ENCODE results near the gene MDM1. TPM values are rescaled to one million over a fixed set of nuclear protein-coding genes. Genes with fewer than 3 reads are reported as not detected.

The MDM1 gene, protein sequence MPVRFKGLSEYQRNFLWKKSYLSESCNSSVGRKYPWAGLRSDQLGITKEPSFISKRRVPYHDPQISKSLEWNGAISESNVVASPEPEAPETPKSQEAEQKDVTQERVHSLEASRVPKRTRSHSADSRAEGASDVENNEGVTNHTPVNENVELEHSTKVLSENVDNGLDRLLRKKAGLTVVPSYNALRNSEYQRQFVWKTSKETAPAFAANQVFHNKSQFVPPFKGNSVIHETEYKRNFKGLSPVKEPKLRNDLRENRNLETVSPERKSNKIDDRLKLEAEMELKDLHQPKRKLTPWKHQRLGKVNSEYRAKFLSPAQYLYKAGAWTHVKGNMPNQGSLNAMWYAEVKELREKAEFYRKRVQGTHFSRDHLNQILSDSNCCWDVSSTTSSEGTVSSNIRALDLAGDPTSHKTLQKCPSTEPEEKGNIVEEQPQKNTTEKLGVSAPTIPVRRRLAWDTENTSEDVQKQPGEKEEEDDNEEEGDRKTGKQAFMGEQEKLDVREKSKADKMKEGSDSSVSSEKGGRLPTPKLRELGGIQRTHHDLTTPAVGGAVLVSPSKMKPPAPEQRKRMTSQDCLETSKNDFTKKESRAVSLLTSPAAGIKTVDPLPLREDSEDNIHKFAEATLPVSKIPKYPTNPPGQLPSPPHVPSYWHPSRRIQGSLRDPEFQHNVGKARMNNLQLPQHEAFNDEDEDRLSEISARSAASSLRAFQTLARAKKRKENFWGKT
- 6.2 TPM for polyA plus RNA-seq (2012; ENCODE audit: low read depth, missing spikeins)

GRCh38 chr12:68331869-68332727 lies at the start of gene MDM1:
TSS of gene MDM1 (minus strand) at chr12:68332362. CDS start at chr12:68332245, 117 bp downstream.
- TF ChIP-seq POU2F2 (IDR thresholded peaks at IDR 0.05; ENCODE audit: low read depth, low read length) = peak; percentile 14; the same call in 1 of the 2 replicates
- TF ChIP-seq SPI1 (IDR thresholded peaks at IDR 0.05; ENCODE audit: low read depth, low read length) = no peak
- peak; percentile 67 for TF ChIP-seq POLR2AphosphoS5 (IDR thresholded peaks at IDR 0.05; ENCODE audit: low read depth, low read length)
- TF ChIP-seq POLR2A (IDR thresholded peaks at IDR 0.05; ENCODE audit: low read depth, low read length) = 0 out of 2 replicates have a peak, but pooled peaks have one; percentile 40
- peak; percentile 47; the same call in 1 of the 2 replicates for TF ChIP-seq TAF1 (IDR thresholded peaks at IDR 0.05; ENCODE audit: low read depth, low read length)
- no peak for TF ChIP-seq PAX5 (IDR thresholded peaks at IDR 0.05; ENCODE audit: insufficient read depth, low read length, severe bottlenecking)
- FAIRE-seq (peak; percentile 97), DNase-seq (ENCODE audit: insufficient read length, low spot score) (peak; percentile 92)

DNA sequence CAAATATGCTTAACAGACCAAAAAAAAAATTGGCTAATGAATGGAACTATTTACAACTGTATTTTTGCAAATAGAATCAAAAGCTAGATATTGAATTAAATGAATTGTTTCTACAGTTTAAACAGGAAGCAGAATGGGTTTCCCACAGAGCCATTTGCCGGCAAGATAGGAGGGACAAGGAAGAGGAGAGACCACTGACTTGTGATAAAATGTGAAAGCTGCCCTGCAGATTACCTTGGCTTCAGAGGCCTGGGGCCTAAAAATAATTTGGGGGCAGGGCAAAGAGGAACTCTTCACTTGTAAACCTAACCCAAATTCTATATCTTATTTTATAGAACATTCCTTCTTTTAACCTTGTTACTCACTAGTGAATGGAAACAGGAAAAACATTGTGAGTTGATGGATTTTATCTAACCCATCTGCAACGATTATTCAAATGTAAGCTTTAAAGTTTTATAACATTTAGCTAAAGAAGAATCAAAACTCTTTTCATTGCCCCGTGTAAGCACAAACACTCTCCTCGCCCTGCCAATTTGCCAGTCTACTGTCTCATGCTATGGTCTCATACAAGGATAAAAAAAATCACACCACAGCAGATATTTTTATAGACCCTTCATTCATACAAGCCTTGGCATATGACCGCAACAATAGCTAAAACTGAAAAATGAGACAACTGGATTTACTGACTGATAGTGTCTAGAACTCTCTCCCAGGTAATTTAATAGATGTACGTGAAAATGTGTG lies 49.5 kb upstream of the MDM1 start:
- FAIRE-seq (no peak), DNase-seq (ENCODE audit: insufficient read length, low spot score) (no peak)
- TF ChIP-seq POLR2AphosphoS5 (IDR thresholded peaks at IDR 0.05; ENCODE audit: low read depth, low read length) = no peak
- TF ChIP-seq PAX5 (IDR thresholded peaks at IDR 0.05; ENCODE audit: insufficient read depth, low read length, severe bottlenecking) = no peak
- TF ChIP-seq POU2F2 (IDR thresholded peaks at IDR 0.05; ENCODE audit: low read depth, low read length) = no peak

DNA sequence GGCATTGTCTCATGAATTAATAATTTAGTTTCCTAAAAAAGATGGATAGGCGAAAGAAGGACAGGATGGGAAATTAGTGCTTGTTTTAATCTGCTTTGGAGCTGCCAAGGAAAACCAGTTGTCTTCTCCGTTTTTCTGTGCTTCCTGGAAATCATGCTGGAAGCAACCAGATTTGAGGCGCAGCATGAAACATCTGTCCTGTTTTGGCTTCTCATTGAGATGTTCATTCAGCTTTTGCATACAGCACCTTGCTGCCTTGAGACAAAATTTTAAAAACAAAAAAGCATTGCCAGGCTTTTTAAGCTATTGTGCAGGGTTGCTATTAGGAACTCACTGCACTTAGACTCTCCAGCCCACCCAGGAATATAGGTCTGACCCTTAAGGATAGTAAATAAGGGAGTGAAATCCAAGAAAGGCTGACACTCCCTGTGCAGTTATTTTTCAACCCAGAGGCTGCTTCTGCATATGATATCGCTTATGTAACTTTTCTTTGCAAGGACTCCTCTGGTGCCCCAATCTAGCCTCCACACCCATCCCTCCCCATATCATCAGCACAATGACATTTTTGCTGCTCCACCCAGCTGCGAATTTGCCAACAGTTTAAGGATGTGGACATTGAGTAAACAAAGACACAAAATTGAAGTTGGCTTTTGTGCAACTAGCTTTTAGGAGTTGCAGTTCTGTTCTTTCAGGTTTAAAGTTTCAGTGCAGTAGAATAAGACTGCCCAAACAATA lies 46.9 kb upstream of the MDM1 start:
- DNase-seq (ENCODE audit: insufficient read length, low spot score) (no peak), FAIRE-seq (no peak)
- TF ChIP-seq TAF1 (IDR thresholded peaks at IDR 0.05; ENCODE audit: low read depth, low read length) (no peak), POLR2AphosphoS5 (IDR thresholded peaks at IDR 0.05; ENCODE audit: low read depth, low read length) (no peak), POLR2A (IDR thresholded peaks at IDR 0.05; ENCODE audit: low read depth, low read length) (no peak), POU2F2 (IDR thresholded peaks at IDR 0.05; ENCODE audit: low read depth, low read length) (no peak), PAX5 (IDR thresholded peaks at IDR 0.05; ENCODE audit: insufficient read depth, low read length, severe bottlenecking) (no peak), SPI1 (IDR thresholded peaks at IDR 0.05; ENCODE audit: low read depth, low read length) (no peak)

DNA sequence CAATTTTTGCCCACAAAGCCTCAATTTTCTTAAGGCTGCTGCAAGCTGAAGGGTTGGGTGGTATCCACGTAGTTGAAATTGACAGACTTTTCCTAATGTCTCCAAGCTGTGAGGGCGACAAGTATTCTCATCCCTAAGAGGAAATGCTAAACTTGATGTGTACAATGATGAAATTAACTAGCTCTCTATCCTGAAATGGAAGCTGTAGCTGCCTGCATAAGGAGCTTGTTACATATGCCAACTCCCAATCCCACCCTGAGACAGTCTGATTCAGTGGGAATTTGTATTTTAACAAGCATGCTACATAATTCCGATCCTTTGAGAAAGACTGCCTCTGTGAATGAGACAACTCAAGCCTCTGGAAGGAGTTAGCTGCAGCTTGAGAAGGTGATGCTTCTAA lies 45.7 kb upstream of the MDM1 start:
- no peak for TF ChIP-seq TAF1 (IDR thresholded peaks at IDR 0.05; ENCODE audit: low read depth, low read length)
- no peak for TF ChIP-seq SPI1 (IDR thresholded peaks at IDR 0.05; ENCODE audit: low read depth, low read length)
- TF ChIP-seq POU2F2 (IDR thresholded peaks at IDR 0.05; ENCODE audit: low read depth, low read length) = no peak
- TF ChIP-seq POLR2AphosphoS5 (IDR thresholded peaks at IDR 0.05; ENCODE audit: low read depth, low read length) = no peak
- TF ChIP-seq POLR2A (IDR thresholded peaks at IDR 0.05; ENCODE audit: low read depth, low read length) = no peak
- no peak for TF ChIP-seq PAX5 (IDR thresholded peaks at IDR 0.05; ENCODE audit: insufficient read depth, low read length, severe bottlenecking)
- DNase-seq (ENCODE audit: insufficient read length, low spot score) (no peak), FAIRE-seq (no peak)

- DNase-seq (ENCODE audit: insufficient read length, low spot score) (no peak), FAIRE-seq (no peak)
- no peak for TF ChIP-seq TAF1 (IDR thresholded peaks at IDR 0.05; ENCODE audit: low read depth, low read length)
- TF ChIP-seq POLR2A (IDR thresholded peaks at IDR 0.05; ENCODE audit: low read depth, low read length) = no peak
- TF ChIP-seq PAX5 (IDR thresholded peaks at IDR 0.05; ENCODE audit: insufficient read depth, low read length, severe bottlenecking) = no peak
- TF ChIP-seq POLR2AphosphoS5 (IDR thresholded peaks at IDR 0.05; ENCODE audit: low read depth, low read length) = no peak
- TF ChIP-seq POU2F2 (IDR thresholded peaks at IDR 0.05; ENCODE audit: low read depth, low read length) = no peak
- no peak for TF ChIP-seq SPI1 (IDR thresholded peaks at IDR 0.05; ENCODE audit: low read depth, low read length)
These were observed 44.7 kb upstream of the MDM1 start for GRCh38 chr12:68376901-68377300.

GRCh38 chr12:68375756-68376695 lies 43.9 kb upstream of the MDM1 start:
- FAIRE-seq (peak; percentile 5), DNase-seq (ENCODE audit: insufficient read length, low spot score) (no peak)
- TF ChIP-seq POLR2AphosphoS5 (IDR thresholded peaks at IDR 0.05; ENCODE audit: low read depth, low read length) (no peak), SPI1 (IDR thresholded peaks at IDR 0.05; ENCODE audit: low read depth, low read length) (no peak), POU2F2 (IDR thresholded peaks at IDR 0.05; ENCODE audit: low read depth, low read length) (no peak), TAF1 (IDR thresholded peaks at IDR 0.05; ENCODE audit: low read depth, low read length) (no peak), PAX5 (IDR thresholded peaks at IDR 0.05; ENCODE audit: insufficient read depth, low read length, severe bottlenecking) (no peak), POLR2A (IDR thresholded peaks at IDR 0.05; ENCODE audit: low read depth, low read length) (no peak)

DNA sequence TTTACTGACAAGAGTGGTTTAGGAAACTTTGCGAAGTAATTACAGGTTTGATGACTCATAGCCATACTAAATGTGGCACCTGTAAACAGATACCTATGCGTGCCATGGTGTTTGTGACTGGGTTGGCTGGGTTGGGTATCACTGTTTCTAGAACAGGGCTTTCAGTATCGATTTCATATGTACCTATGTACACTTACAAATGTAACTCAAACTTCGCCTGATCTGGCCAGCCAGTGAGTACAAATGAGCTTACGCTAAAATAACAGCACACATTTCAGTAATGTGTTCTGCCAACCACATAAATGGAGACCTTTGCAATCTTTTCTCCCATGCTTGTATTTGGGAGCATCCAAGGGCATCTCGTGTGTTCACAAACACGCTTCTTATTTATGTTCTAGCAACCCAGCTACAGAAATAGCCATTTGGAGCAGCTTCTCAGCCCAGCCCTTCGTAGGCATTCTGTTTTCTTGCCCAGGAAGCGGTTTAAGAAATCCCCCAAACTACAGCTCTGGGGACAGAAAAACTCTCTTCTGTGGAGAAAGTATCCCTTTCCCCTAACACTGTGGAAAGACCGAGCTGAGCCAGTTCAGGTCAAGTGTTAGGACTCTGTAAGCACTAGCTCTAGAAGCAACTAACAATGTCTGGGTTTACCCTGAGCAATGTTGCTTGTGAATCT lies 42.3 kb upstream of the MDM1 start:
- FAIRE-seq (peak; percentile 75), DNase-seq (ENCODE audit: insufficient read length, low spot score) (peak; percentile 32)
- 0 out of 2 replicates have a peak, but pooled peaks have one; percentile 31 for TF ChIP-seq POU2F2 (IDR thresholded peaks at IDR 0.05; ENCODE audit: low read depth, low read length)
- TF ChIP-seq SPI1 (IDR thresholded peaks at IDR 0.05; ENCODE audit: low read depth, low read length) = no peak

Measured in GM12891 (cell line).